HG03457 (cell line): Measurements from ENCODE around the gene ACTA1.
A peak's percentile ranks its signal among the peaks of the same experiment; 100 is the strongest.
"Not testable (repeated sequence)": the region's sequence is repeated elsewhere in the genome, so short reads cannot be mapped to it uniquely, and the experiment has no call there.

Experiments used
- ATAC-seq: cut with Tn5 transposase; IDR thresholded peaks from one replicate; pipeline ENCODE4 v1.9.1; 2021; ENCODE audit warnings: moderate number of reproducible peaks; ENCODE audit not compliant: unreplicated experiment

The ACTA1 gene

GRCh38 chr1:229440851-229441537, 7.1 kb upstream of the ACTA1 start:
- ATAC-seq, result peak; percentile 87

GRCh38 chr1:229438021-229438420, 4.1 kb upstream of the ACTA1 start:
- ATAC-seq, result no peak

- ATAC-seq, result no peak
Observed at GRCh38 chr1:229437443-229437842, 3.5 kb upstream of the ACTA1 start.

DNA sequence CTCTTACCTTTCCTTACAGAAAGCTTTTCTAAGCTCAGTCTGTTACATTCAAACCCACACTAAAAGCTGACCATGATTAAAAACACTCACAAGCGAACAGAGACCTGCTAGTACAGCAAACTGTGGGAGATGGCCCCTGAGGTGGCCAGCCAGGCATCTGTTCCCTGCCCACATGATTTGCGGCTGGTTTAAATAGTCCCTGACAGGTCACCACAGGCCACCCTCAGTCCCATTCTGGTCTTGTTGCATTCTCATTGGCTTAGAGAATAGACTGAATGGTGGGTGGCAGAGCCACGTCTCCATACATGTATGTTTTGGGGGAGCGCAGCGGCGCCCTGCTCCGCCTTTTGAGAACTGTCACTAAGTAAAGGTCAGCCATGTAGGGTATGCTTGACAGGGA, 2.3 kb upstream of the ACTA1 start:
- no peak for ATAC-seq

GRCh38 chr1:229434641-229435051, 752 bp upstream of the ACTA1 start:
- no peak for ATAC-seq

DNA sequence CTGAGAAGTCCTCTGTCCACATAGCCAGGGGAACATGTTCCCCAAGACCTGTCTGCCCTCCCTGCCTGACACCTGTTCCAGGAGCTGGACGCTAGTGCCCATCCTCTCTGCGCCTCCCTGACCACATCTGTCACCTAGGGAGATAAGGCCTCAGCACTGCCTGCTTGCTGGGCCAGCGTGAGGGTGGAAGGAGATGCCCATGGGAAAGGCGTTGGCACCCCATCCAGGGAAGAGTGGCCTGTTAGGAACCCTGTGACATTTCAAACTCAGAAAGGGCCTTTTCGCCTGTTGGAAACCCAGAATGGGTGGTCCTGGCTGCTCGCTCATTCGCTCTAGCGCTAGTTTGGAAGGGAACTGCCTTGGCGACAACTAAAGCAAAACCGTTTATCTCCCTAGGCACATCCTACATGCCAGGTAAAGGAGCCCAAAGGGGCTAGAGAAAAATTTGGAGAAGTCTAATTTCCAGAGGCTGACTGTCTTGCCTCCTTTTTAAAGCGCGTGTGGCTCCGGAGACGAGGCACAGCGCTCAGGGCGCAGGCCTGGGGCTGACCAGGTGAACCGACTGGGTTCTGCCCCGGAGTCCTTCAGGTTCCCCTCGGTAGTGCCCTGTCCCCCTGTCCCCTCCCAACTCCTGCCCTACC, 410 bp downstream of the ACTA1 start:
- ATAC-seq, result no peak

- no peak for ATAC-seq
Observed at GRCh38 chr1:229432905-229433304, 989 bp downstream of the ACTA1 start.

DNA sequence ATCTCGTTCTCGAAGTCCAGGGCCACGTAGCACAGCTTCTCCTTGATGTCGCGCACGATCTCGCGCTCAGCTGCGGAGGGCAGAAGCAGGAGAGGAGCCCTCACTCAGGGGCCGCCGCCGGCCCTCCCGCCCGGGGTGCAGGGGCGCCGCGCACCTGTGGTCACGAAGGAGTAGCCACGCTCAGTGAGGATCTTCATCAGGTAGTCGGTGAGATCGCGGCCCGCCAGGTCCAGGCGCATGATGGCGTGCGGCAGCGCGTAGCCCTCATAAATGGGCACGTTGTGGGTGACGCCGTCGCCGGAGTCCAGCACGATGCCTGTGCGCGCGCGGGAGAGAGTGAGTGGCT, 1.8 kb downstream of the ACTA1 start:
- no peak for ATAC-seq

DNA sequence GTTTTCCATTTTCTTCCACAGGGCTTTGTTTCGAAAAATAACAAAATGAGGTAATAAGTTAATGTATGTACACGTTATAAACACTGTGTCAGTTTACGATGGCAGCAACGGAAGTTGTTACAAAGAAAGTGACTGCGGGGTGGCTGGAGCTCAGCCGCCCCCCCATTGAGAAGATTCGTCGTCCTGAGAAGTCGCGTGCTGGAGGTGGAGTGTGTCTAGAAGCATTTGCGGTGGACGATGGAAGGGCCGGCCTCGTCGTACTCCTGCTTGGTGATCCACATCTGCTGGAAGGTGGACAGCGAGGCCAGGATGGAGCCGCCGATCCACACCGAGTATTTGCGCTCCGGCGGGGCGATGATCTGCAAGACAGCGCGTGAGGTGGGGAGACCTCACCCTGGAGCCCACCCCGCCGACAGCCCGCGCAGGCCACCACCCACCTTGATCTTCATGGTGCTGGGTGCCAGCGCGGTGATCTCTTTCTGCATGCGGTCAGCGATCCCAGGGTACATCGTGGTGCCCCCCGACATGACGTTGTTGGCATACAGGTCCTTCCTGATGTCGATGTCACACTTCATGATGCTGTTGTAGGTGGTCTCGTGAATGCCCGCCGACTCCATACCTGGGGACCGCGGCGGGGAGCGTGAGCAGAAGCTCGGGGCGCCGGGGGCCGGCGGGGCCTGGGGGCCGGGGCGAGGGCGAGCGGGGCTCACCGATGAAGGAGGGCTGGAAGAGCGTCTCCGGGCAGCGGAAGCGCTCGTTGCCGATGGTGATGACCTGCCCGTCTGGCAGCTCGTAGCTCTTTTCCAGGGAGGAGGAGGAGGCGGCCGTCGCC, 2.4 kb downstream of the ACTA1 start:
- no peak for ATAC-seq

DNA sequence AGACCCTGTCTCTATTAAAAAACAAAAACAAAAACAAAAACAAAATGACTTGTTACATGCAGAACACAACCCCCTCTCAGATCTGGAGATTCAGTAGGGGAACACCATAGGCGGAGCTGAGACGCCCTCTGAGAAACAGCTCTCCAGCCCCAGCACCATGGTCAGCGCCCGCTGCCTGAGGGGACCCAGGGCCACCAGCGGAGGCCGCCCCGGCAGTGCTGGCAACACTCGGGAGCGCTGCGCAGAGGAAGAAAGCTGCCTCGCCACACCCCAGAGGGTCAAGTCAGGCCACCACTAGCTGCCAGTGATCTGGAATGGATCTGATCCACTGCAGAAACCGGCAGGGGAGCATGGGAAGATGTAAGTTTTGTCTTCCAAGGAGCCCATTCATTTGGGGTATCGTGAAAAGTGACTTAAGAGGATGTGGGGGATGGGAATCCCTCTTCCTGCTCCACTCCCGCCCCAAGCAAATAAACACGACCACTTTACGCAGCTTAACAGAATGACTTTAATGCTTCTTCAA, 3.1 kb downstream of the ACTA1 start:
- no peak for ATAC-seq

- ATAC-seq, result no peak
Observed at GRCh38 chr1:229428256-229428655, 5.6 kb downstream of the ACTA1 start.

DNA sequence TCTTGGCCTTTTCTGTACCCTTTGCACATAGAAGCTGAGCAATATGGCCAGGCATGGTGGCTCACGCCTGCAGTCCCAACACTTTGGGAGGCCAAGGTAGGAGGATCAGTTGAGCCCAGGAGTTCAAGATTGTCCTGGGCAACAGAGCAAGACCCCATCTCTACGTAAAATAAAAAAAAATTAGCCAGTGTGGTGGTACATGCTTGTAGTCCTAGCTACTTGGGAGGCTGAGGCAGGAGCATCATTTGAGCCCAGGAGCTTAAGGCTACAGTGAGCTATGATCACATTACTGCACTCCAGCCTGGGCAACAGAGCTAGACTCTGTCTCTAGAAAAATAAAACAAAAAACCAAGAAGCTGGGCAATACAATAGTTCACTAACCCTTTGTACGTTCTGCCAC, 6.3 kb downstream of the ACTA1 start:
- no peak for ATAC-seq

DNA sequence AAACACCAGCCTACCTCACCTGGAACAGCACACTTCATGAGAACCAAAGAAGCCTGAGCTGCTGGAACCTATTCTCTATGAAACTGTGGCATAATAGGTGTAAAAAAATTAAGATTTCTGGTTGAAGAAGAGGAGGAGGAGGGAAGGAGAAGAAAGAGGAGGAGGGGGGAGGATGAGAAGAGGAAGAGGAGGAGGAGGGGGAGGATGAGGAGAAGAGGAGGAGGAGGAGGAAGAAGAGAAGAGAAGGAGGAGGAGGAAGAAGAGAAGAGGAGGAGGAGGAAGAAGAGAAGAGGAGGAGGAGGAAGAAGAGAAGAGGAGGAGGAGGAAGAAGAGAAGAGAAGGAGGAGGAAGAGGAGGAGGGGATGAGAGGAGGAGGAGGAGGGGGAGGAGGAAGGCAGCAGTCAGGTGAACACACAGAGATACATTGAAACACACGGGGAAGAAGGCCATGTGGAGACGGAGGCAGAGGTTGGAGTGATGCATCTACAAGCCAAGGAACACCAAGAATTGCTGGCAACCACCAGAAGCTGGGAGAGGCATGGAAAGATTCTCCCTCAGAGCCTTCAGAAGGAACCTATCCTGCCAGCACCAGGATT, 8.2 kb downstream of the ACTA1 start:
- no peak for ATAC-seq

- ATAC-seq, result no peak
Observed at GRCh38 chr1:229420765-229421164, 13.1 kb downstream of the ACTA1 start.

DNA sequence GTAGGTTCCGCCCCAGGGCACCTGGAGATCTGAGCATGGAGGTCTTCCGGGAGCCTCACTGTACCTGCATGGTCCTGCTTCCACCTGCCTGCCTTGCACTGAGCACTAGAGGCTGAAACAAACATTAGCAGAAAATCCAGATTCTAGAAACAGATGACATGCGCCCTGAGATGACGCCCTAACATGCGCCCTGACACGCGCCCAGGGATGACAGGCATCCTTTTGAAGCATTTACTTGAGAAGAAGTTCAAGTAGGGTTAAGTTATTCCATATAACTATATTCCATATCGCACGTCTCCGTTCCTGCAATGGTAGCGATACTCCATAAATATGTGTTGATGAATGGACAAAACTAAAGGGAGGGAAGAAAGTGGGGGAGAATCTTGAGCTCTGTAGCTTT, 13.7 kb downstream of the ACTA1 start:
- no peak for ATAC-seq

DNA sequence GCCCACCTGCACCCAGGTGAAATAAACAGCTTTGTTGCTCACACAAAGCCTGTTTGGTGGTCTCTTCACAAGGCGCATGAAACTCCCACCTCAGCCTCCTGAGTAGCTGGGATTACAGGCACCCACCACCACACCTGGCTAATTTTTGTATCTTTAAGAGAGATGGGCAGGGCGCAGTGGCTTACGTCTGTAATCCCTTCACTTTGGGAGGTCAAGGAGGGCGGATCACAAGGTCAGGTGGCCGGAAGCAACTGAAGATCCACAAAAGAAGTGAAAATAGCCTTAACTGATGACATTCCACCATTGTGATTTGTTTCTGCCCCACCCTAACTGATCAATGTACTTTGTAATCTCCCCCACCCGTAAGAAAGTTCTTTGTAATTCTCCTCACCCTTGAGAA, 15.3 kb downstream of the ACTA1 start:
- not testable (repeated sequence) for ATAC-seq

GRCh38 chr1:229412810-229413209, 21.1 kb downstream of the ACTA1 start:
- ATAC-seq, result not testable (repeated sequence)

DNA sequence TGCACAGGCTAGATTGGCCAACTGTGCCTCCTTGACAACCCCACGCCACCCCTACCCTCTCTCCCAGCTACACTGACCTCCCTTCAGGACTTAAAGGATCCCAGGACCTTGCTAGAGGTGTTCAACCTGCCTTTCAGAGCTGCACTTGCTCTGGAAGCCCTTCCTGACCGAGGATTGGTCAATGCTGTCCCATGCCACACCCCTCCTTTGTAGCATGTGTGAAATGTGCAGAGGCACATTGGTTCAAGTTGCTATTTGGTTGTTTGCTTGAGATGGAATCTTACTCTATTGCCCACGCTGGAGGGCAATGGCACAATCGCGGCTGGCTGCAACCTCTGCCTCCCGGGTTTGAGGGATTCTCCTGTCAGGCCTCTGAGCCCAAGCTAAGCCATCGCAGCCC, 21.8 kb downstream of the ACTA1 start:
- no peak for ATAC-seq

DNA sequence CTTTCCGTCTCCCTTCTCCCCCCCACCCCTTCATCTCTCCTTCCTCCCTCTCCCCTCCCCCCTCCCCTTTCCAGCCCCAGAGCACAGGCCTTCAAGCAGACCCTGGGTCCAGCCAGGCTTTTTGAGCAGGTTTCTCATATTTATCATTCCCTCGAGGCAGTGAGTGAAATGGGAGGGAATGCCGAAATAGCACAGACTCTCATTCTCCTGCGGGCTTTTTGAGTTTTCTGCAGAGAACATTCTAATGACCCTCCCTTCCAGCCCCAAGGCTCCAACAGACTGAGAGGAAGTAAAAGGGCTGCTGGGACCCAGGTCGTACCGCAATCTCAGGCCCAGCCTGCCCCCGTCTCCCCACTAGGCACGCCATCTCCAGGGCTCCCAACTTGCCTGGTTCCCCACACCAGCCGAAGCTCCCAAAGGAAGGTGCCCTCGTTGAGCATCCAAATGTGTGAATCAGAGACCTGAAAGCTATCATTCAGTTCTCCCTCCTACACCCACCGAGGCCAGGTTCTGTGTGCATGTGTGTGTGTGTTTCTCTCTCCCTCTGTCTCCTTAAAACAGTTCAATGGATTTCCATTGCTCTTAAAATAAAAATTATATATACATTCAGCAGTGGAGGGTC, 22.3 kb downstream of the ACTA1 start:
- no peak for ATAC-seq

- no peak for ATAC-seq
Observed at GRCh38 chr1:229410692-229411433, 23.0 kb downstream of the ACTA1 start.
